Fibroblast of villous mesenchyme (primary cell): ENCODE data around the gene SP140. TPM values are rescaled to one million over a fixed set of nuclear protein-coding genes. Genes with fewer than 3 reads are reported as not detected.
A peak's percentile ranks its signal among the peaks of the same experiment; 100 is the strongest.

Experiments
- DNase-seq: peaks from one replicate; pipeline ENCODE4 v3.0.0-alpha.2; 2010; ENCODE audit warnings: low read depth
- H3K4me3 ChIP-seq: 2 replicates; pipeline ENCODE4 v1.5.1; 2011; ENCODE audit warnings: low read depth, mild to moderate bottlenecking, low read length
- total RNA-seq: library from RNA; depleted of rRNA; stranded (reverse); fragments of >200 nt; gene quantifications from 2 replicates; pipeline ENCODE4 v1.2.3, GENCODE V29; 2012
- TF ChIP-seq, protein P1 (sequence below): IDR thresholded peaks from 2 replicates; pipeline ENCODE4 v1.5.1; 2012; ENCODE audit warnings: low read depth, mild to moderate bottlenecking, low read length; ENCODE audit not compliant: insufficient read depth

Gene SP140
- total RNA-seq, 1 donor = 0.86 TPM

DNA sequence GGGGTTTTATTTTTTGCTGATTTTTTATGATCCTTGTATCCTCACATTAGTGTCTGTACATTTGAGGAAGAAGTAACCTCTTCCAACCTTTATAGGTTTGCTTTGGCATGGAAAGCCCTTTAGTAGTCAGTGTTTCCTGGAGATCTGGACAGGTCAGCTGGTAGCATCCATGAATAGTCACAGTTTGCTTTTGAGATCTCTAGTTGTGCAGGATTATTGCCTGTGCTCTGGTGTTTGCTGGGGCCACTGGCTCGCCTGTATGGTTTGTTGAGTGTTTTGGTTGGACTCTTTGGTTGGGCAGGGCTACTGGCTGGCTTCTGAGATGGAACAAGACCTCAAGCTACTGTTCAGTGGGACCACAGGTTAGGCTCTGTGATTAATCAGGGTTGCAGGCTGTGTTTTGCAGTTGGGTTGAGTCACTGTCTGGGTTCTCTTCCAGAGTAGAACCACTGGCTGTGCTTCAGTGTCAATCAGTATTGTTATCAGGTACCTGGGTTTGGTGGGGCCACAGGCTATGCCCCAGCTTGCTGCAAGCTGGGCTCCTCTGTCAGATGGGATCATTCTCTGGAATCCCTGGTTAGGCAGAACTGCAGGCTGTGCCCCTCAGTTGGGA is 121.5 kb downstream of the SP140 start:
- no peak for DNase-seq
- TF ChIP-seq, protein P1, sequence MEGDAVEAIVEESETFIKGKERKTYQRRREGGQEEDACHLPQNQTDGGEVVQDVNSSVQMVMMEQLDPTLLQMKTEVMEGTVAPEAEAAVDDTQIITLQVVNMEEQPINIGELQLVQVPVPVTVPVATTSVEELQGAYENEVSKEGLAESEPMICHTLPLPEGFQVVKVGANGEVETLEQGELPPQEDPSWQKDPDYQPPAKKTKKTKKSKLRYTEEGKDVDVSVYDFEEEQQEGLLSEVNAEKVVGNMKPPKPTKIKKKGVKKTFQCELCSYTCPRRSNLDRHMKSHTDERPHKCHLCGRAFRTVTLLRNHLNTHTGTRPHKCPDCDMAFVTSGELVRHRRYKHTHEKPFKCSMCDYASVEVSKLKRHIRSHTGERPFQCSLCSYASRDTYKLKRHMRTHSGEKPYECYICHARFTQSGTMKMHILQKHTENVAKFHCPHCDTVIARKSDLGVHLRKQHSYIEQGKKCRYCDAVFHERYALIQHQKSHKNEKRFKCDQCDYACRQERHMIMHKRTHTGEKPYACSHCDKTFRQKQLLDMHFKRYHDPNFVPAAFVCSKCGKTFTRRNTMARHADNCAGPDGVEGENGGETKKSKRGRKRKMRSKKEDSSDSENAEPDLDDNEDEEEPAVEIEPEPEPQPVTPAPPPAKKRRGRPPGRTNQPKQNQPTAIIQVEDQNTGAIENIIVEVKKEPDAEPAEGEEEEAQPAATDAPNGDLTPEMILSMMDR = no peak
- H3K4me3 ChIP-seq = no peak overlapping the region

DNA sequence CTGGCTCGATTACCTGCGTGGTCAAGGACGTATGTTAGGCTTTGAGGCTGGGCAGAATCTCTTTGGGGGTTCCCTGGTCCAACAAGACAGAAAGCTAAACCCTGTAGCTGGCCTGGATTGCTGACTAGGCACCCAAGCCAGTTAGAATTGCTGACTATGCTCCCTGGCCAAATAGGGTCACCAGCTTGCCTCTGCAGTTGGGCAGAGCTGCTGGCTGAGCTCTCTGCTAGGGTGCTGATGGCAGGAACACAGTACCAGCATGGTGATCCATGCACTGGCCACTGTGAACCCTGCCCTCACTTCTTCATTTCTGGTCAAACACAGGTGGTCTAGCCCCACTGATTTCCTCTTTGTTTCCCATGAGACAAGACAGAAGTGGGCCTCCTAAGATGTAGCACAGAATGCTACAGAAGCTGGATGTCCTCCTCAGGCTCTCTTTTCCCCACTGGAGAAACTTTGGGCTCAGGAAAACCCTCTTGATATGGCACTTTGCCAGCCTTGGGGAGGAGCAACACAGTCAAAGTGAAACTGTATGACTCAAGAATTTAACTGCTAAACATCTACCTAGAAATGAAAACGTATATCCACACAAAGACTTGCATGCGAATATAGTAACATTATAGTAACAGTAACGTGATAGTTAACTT is 122.2 kb downstream of the SP140 start:
- TF ChIP-seq, protein P1 = no peak
- peak; percentile 49 for DNase-seq
- H3K4me3 ChIP-seq = no peak overlapping the region

DNA sequence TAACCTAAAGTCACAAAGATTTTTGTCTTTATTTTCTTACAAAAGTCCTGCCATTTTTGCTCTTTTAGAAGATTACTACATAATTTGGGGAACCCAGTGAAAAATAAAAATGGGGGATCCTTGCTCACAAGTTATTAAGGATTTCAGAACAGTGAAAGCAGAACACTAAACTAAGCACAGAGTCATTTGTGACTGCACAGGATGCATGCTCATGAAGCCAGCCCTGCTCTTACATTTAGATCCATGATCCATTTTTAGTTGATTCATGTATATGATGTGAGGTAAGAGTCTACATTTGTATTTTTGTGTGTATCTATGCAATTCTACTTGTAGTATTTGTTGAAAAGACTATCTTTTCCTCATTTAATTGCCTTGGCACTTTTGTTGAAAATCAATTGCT is 123.3 kb downstream of the SP140 start:
- DNase-seq = no peak
- TF ChIP-seq, protein P1 = no peak
- H3K4me3 ChIP-seq = no peak overlapping the region

DNA sequence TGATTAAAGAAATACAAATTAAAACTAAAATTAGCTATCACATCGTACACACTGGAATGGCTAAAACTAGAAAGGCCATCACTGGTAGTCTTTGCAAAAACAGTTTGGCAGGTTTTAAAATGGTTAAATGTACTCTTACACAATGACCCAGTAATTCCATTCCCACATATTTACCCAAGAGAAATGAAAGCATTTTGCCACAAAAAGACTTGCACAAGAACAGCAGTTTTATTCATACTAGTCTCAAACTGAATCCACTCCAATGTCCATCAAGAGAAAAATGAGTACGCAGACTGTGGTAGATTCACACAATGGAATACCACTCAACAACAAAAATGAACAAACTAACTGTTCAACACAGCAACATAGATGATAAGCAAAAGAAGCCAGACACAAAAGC is 130.5 kb downstream of the SP140 start:
- DNase-seq = peak; percentile 72

DNA sequence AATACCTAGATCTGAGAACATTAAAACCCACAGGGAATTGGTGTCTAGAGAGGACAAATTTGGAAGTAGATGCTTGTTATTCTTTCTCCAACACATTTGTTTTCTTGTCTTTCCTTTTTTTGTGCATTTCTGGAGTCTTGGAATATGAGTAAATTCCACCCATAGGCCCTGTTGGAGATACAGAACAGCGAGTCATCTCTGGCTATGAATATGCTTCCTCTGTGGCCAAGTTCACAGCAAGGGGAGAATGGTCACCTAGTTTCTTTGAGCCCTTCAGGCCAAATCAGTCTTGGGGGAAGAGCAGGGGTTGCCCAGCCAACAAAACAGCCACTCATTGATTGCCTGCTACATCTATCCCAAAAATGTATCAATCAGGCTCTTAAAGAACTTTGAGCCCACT is 132.8 kb downstream of the SP140 start:
- TF ChIP-seq, protein P1 = no peak
- no peak overlapping the region for H3K4me3 ChIP-seq
- DNase-seq = no peak

More for the DNA sequence above, 130.5 kb downstream of the SP140 start:
- TF ChIP-seq, protein P1 = no peak
- H3K4me3 ChIP-seq = no peak overlapping the region

DNA sequence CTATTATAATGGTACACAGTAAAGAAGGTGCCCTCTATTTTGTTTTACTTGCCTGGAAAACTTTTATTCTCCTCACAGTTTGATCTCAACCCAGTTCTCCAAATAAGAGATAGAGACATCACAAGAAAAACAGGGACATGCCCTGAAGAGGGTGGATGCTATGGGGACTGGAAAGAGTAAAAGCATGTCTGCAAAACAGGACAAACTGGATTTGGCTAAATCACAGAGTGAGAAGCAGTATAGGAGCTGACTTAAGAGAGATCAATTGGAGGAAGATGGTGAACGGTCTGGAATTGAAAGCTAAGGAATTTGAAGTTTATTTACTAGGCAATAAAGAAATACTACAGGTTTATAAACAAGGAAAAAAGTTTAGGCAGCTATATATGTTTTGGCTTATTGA is 134.5 kb downstream of the SP140 start:
- no peak for DNase-seq
- TF ChIP-seq, protein P1 = no peak
- no peak overlapping the region for H3K4me3 ChIP-seq
